ENCODE data around the gene CUL5. TPM values are rescaled to one million over a fixed set of nuclear protein-coding genes. Genes with fewer than 3 reads are reported as not detected.

CUL5 gene
- total RNA-seq: 28.2 and 31.3 TPM in 2 replicates
- 16.7 and 22.9 TPM in 2 replicates for polyA plus RNA-seq
- polyA plus RNA-seq (2012): 12.1 and 16.4 TPM in 2 replicates
- 6.1 and 14.9 TPM in 2 replicates for polyA minus RNA-seq (ENCODE audit: low replicate concordance)

- Histone ChIP-seq H3K79me2 (ENCODE audit: control insufficient read depth, insufficient read depth, low read length) (peaks cover 51% of the 10 kb centered on the region), H2AFZ (ENCODE audit: low read length) (peak within 1 kb of the TSS; percentile 100), H3K27ac (ENCODE audit: insufficient read depth, low read length) (peak within 1 kb of the TSS; percentile 99), H3K27me3 (ENCODE audit: control insufficient read depth, insufficient read depth, low read length) (no peaks in the 10 kb centered on the region), H4K20me1 (ENCODE audit: control insufficient read depth, extremely low read depth, insufficient read depth, low read length) (no peaks in the 10 kb centered on the region), H3K4me1 (ENCODE audit: control insufficient read depth, extremely low read depth, insufficient read depth, low read length) (no peaks in the 10 kb centered on the region), H3K9me3 (ENCODE audit: control insufficient read depth, insufficient read depth, low read depth, low read length) (no peaks in the 10 kb centered on the region), H3K4me3 (replicated peaks in 1 of 4; ENCODE audit: control extremely low read depth in 1 of 4, insufficient read depth in 1 of 4, low read depth in 3 of 4, low read length in 4 of 4) (peak within 1 kb of the TSS; percentile 85 to 100 (median 98)), H3K4me2 (ENCODE audit: extremely low read depth, insufficient read depth, low read length) (peak within 1 kb of the TSS; percentile 89), H3K9ac (ENCODE audit: insufficient read depth, low read length) (peak within 1 kb of the TSS; percentile 100), H3K36me3 (ENCODE audit: control insufficient read depth, insufficient read depth, low read length) (no peaks in the 10 kb centered on the region)
- no peak for TF ChIP-seq EZH2 (IDR thresholded peaks at IDR 0.05; ENCODE audit: low read length, missing control alignments)
- TF ChIP-seq CTCF (conservative IDR thresholded peaks at IDR 0.05 in 1 of 2, IDR thresholded peaks at IDR 0.05 in 1 of 2; ENCODE audit: low read depth in 1 of 2, low read length in 2 of 2): peak; percentile 79 to 85
- peak; percentile 90 to 95 for DNase-seq (ENCODE audit: low read depth in 2 of 2)
Measured at GRCh38 chr11:108008656-108009496, at the start of gene CUL5. CUL5 (plus strand) TSS chr11:108008898; CDS start chr11:108009349, 451 bp downstream.

GRCh38 chr11:107961480-107961879 is 47.2 kb upstream of the CUL5 start:
- Histone ChIP-seq H3K9ac (ENCODE audit: insufficient read depth, low read length) (no peak overlapping the region), H3K9me3 (ENCODE audit: control insufficient read depth, insufficient read depth, low read depth, low read length) (no peaks in the 10 kb centered on the region), H4K20me1 (ENCODE audit: control insufficient read depth, extremely low read depth, insufficient read depth, low read length) (no peaks in the 10 kb centered on the region), H3K4me3 (replicated peaks in 1 of 4; ENCODE audit: control extremely low read depth in 1 of 4, insufficient read depth in 1 of 4, low read depth in 3 of 4, low read length in 4 of 4) (no peak overlapping the region), H2AFZ (ENCODE audit: low read length) (no peak overlapping the region), H3K36me3 (ENCODE audit: control insufficient read depth, insufficient read depth, low read length) (no peaks in the 10 kb centered on the region), H3K27ac (ENCODE audit: insufficient read depth, low read length) (no peak overlapping the region), H3K4me1 (ENCODE audit: control insufficient read depth, extremely low read depth, insufficient read depth, low read length) (no peaks in the 10 kb centered on the region), H3K4me2 (ENCODE audit: extremely low read depth, insufficient read depth, low read length) (no peak overlapping the region), H3K27me3 (ENCODE audit: control insufficient read depth, insufficient read depth, low read length) (no peaks in the 10 kb centered on the region), H3K79me2 (ENCODE audit: control insufficient read depth, insufficient read depth, low read length) (no peaks in the 10 kb centered on the region)
- no peak for DNase-seq (ENCODE audit: low read depth in 2 of 2)
- TF ChIP-seq EZH2 (IDR thresholded peaks at IDR 0.05; ENCODE audit: low read length, missing control alignments): no peak
- no peak for TF ChIP-seq CTCF (conservative IDR thresholded peaks at IDR 0.05 in 1 of 2, IDR thresholded peaks at IDR 0.05 in 1 of 2; ENCODE audit: low read depth in 1 of 2, low read length in 2 of 2)

- no peaks in the 10 kb centered on the region for H3K27me3 ChIP-seq (ENCODE audit: control insufficient read depth, insufficient read depth, low read length)
- no peaks in the 10 kb centered on the region for H4K20me1 ChIP-seq (ENCODE audit: control insufficient read depth, extremely low read depth, insufficient read depth, low read length)
- H3K36me3 ChIP-seq (ENCODE audit: control insufficient read depth, insufficient read depth, low read length): no peaks in the 10 kb centered on the region
- H3K9me3 ChIP-seq (ENCODE audit: control insufficient read depth, insufficient read depth, low read depth, low read length): no peaks in the 10 kb centered on the region
- H3K27ac ChIP-seq (ENCODE audit: insufficient read depth, low read length): no peak overlapping the region
- no peak overlapping the region for H3K4me2 ChIP-seq (ENCODE audit: extremely low read depth, insufficient read depth, low read length)
- H3K4me1 ChIP-seq (ENCODE audit: control insufficient read depth, extremely low read depth, insufficient read depth, low read length): no peaks in the 10 kb centered on the region
- no peak overlapping the region for H2AFZ ChIP-seq (ENCODE audit: low read length)
- no peak overlapping the region for H3K4me3 ChIP-seq (replicated peaks in 1 of 4; ENCODE audit: control extremely low read depth in 1 of 4, insufficient read depth in 1 of 4, low read depth in 3 of 4, low read length in 4 of 4)
- DNase-seq (ENCODE audit: low read depth in 2 of 2): peak in 1 of 2 donors; percentile 26
- TF ChIP-seq CTCF (conservative IDR thresholded peaks at IDR 0.05 in 1 of 2, IDR thresholded peaks at IDR 0.05 in 1 of 2; ENCODE audit: low read depth in 1 of 2, low read length in 2 of 2): no peak
- no peak for TF ChIP-seq EZH2 (IDR thresholded peaks at IDR 0.05; ENCODE audit: low read length, missing control alignments)
- no peak overlapping the region for H3K9ac ChIP-seq (ENCODE audit: insufficient read depth, low read length)
- H3K79me2 ChIP-seq (ENCODE audit: control insufficient read depth, insufficient read depth, low read length): no peaks in the 10 kb centered on the region
Measured at GRCh38 chr11:107962181-107962580, 46.5 kb upstream of the CUL5 start.

Measured in fibroblast of lung (primary cell).